Pancreas (tissue), 10 donors: ENCODE results near the gene ACSL6. TPM values are rescaled to one million over a fixed set of nuclear protein-coding genes. Genes with fewer than 3 reads are reported as not detected.

Experiments
- ATAC-seq, 4 donors: fragments of 200-7000 bp; cut with Tn5 transposase; one replicate each; pipeline versions ENCODE4 v1.8.0 to v1.9.1; 2020; ENCODE audit warnings: mild to moderate bottlenecking in 4 of 4, moderate library complexity in 4 of 4
- DNase-seq, 6 donors: peaks; one replicate each; pipeline ENCODE4 v3.0.0-alpha.2; 2020
- FAIRE-seq: peaks from 2 replicates; lab custom pipeline; 2012; peaks lifted over from hg19 to GRCh38; lab: Jason Lieb, UNC
- H3K27ac ChIP-seq, 4 donors: fragments of 200-600 bp; sonication (generic); 1 replicate in 3 of 4; 2 replicates in 1 of 4; pipeline versions ENCODE4 v1.5.0 to v1.8.0; 2020
- H3K27me3 ChIP-seq, 4 donors: fragments of 200-600 bp; one replicate each; pipeline ENCODE4 v1.8.0; 2021
- H3K36me3 ChIP-seq, 3 donors: fragments of 200-600 bp; sonication (generic) in 1 of 3; one replicate each; pipeline versions ENCODE4 v1.5.0 to v1.8.0; 2020 to 2021
- H3K4me1 ChIP-seq, 3 donors: fragments of 200-600 bp; one replicate each; pipeline ENCODE4 v1.8.0; 2021
- H3K4me3 ChIP-seq, 4 donors: fragments of 200-600 bp; sonication (generic) in 2 of 4; one replicate each; pipeline versions ENCODE4 v1.5.0 to v1.8.0; 2020 to 2021
- H3K9me3 ChIP-seq, 4 donors: fragments of 200-600 bp; one replicate each; pipeline ENCODE4 v1.8.0; 2021
- CTCF ChIP-seq, 4 donors: fragments of 200-600 bp; sonication (generic) in 3 of 4; IDR thresholded peaks; one replicate each; pipeline versions ENCODE4 v1.5.0 to v1.8.0; 2021; ENCODE audit warnings: antibody characterized with exemption in 4 of 4
- WGBS, 2 donors: extraction: QIAGEN DNeasy Blood & Tissue Kit; methylation state at CpG; one replicate each; pipeline ENCODE4 v1.1.7; 2013; 5-methylcytosine and 5-hydroxymethylcytosine counted together
- intact Hi-C, 3 donors: fragments of 100-400 bp; cut with DNase I; formaldehyde crosslinking; loops; one replicate each; pipeline versions ENCODE4 v1.11.1 to v1.14.2; 2022
- polyA plus RNA-seq, 2 donors: library from polyadenylated mRNA; stranded (reverse); fragments of 200-250 nt; gene quantifications; one replicate each; pipeline ENCODE4 v1.2.3, GENCODE V29; 2013
- total RNA-seq, 6 donors: library from RNA; stranded (reverse); fragmentation: NEBNext Ultra II Directional in 4 of 6; extraction: Animal tissue kit (Norgen Biotek cat#: 25700) in 4 of 6; gene quantifications; one replicate each; pipeline versions ENCODE4 v1.2.1 to v1.2.4, GENCODE V29; 2021 to 2023
- donor health status: healthy with polysubstance abuse.
- donor health status: DM: no; HTN: no; CAD: no; lungs with moderate emphysema.
- donor health status: DM: no; HTN: no; CAD: no.
- donor health status: control.
- donor health status: control.
- donor health status: Bipolar disorder and iron deficiency.
- donor health status: DM: yes; HTN: yes; CAD: no.
- donor health status: DM: no; HTN: no; CAD: no.
- donor health status: DM: no; HTN: no; CAD: no.
- donor health status: DM: yes; HTN: yes; CAD: no.

Gene ACSL6
- total and polyA plus RNA-seq, 8 donors, result 0.83 to 3.3 (median 1.1) TPM

DNA sequence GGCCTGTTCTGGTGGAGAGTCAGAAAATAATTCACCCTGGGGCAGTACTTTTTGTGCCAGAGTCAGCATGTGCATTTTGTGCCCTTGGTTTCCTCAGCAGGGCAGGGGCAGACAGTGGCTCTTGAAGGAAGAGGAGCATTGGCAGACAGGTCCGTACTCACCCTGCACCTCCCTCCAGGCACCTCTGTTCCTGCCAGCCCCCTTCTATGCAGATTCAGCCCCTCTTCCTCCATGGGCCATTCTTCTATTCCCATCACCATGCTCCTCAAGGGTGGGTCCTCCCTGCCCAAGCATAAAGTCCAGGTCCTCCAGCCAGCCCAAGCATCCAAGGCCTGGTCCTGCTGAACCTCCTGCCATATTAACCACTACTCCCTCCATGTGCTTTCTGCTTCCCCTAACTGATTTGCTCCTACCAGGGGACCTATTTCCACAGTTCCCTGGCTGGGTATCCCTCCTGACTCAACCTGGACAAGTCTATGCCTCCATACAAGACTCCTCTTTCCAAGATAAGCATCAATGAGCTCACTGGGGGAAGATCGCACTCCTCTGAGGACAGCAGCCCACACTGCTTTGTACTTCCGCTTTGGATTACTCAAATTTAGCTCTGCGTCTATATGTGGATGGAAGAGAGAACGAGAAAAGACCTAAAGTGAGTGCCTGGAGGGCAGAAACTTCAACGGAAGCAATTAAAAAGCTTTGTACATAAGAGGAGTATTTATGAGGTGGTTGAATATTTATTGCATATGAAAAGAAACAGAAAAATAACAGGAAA is 9.3 kb upstream of the ACSL6 start:
- peak in 2 of 6 donors; percentile 2 to 8 for DNase-seq
- H3K27ac ChIP-seq, result no peak overlapping the region
- no peak for TF ChIP-seq CTCF (IDR thresholded peaks at IDR 0.05)
- WGBS, 2 donors, result 79 to 80% methylated on average over 6 of the region's 6 CpGs
- no peaks in the 10 kb centered on the region for H3K36me3 ChIP-seq
- no peaks in the 10 kb centered on the region for H3K9me3 ChIP-seq
- ATAC-seq, result no peak
- intact Hi-C loops, result no loop called here
- FAIRE-seq, result no peak
- no peak overlapping the region for H3K4me3 ChIP-seq
- no peaks in the 10 kb centered on the region for H3K4me1 ChIP-seq
- H3K27me3 ChIP-seq, result no peaks in the 10 kb centered on the region

- TF ChIP-seq CTCF (IDR thresholded peaks at IDR 0.05), result no peak
- 74 to 75% methylated on average over 6 of the region's 6 CpGs for WGBS, 2 donors
- intact Hi-C loops, result no loop called here
- DNase-seq (no peak), FAIRE-seq (no peak), ATAC-seq (peak in 1 of 4 donors; percentile 15)
- Histone ChIP-seq H3K27me3 (no peaks in the 10 kb centered on the region), H3K4me1 (no peaks in the 10 kb centered on the region), H3K36me3 (no peaks in the 10 kb centered on the region), H3K9me3 (no peaks in the 10 kb centered on the region), H3K4me3 (no peak overlapping the region), H3K27ac (no peak overlapping the region)
Observed at GRCh38 chr5:132019857-132020555, 8.5 kb upstream of the ACSL6 start.

DNA sequence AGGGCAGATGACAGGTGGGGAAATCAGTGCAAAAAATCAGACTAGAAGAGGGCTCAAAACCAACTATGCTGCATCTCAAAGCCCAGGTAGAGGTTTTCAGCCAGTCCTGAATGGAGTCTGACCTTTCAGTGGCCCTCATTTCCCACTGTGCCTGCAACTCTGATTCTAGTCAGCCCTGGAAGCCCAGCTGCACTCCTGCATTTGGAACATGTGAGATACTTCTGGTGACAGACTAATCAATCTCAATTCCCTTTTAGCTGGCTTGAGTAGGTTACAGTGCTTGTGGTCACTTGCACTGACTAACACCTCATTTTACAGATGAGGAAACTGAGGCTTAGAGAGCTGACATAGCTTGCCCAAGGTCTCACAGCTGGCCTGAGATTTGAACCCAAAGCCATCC is 7.9 kb upstream of the ACSL6 start:
- Histone ChIP-seq H3K9me3 (no peaks in the 10 kb centered on the region), H3K4me1 (no peaks in the 10 kb centered on the region), H3K27me3 (no peaks in the 10 kb centered on the region), H3K27ac (no peak overlapping the region), H3K36me3 (no peaks in the 10 kb centered on the region), H3K4me3 (no peak overlapping the region)
- no peak for TF ChIP-seq CTCF (IDR thresholded peaks at IDR 0.05)
- no peak for FAIRE-seq
- intact Hi-C loops, result no loop called here
- ATAC-seq, result no peak
- no peak for DNase-seq

DNA sequence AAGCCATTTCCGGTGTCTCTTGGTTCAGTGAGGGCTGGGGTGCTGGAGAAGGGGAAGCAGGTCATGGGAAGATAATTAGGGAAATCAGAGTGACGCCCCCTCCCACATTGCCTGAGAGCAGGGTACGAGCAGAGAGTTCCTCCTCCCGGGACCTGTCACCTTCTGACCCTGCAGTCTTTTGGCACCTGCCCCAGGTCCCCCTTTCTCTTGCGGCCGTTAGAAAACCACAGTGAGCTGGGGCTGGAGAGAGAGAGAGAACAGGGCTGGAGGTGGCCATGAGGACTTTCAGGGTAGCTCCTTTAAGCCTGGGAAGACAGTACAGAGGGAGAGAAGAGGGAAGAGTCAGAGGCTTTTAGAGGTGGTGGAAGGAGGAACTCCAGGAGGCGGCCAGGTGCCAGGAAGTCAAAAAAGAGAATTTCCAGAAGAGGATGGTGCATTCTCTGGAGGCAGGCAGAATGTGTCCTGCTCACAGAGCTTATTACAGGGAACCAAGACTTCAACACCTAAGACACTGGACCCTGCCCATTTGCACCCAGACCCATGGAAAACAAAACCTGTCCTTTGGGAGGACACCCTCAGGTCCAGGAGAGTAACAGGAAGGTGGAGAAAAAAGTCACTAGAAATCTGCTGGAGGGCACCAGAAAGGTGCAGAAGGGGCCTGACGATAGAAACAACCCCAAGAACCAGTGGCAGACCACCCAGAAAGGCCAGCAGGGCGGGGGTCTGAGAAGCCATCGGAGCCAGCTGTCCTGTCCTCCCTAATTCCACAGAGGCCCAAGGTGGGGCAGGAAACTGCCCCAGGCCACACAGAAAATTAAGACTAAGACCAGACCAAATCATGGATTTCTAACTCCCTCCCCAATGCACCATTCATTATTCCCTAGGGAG is 6.5 kb upstream of the ACSL6 start:
- WGBS, 2 donors, result 33 to 34% methylated on average over 9 to 10 of the region's 10 CpGs
- Histone ChIP-seq H3K27me3 (no peaks in the 10 kb centered on the region), H3K27ac (no peak overlapping the region), H3K9me3 (no peaks in the 10 kb centered on the region), H3K36me3 (no peaks in the 10 kb centered on the region), H3K4me1 (no peaks in the 10 kb centered on the region), H3K4me3 (no peak overlapping the region)
- intact Hi-C loops, result no loop called here
- FAIRE-seq (no peak), DNase-seq (peak in 2 of 6 donors; percentile 2 to 12), ATAC-seq (no peak)
- TF ChIP-seq CTCF (IDR thresholded peaks at IDR 0.05), result no peak
